Fibroblast of skin of back (primary cell): Measurements from ENCODE around the gene RAPGEF6.
"Not testable (repeated sequence)": the region's sequence is repeated elsewhere in the genome, so short reads cannot be mapped to it uniquely, and the experiment has no call there.

ENCODE experiments used
- DNase-seq: peaks from one replicate; pipeline ENCODE4 v3.0.0-alpha.2; 2013

RAPGEF6 gene

DNA sequence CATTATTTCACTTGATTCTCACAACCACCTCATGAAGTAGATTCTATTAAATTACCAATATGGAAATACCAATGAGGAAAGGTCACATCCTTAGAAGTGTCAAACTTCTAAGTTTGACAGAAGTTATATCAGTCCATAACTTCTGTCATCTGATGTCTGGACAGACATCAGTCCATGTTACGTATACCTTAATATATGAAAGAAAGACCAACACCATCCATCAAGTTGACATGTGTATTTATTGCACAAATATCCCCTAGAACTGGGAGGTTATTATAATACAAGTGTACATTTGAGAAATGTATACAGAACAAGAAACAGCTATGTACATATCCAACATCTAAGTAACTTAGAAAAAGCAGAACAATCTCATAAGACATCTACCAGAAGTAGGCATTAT lies 6.5 kb upstream of the RAPGEF6 start:
- no peak for DNase-seq

DNA sequence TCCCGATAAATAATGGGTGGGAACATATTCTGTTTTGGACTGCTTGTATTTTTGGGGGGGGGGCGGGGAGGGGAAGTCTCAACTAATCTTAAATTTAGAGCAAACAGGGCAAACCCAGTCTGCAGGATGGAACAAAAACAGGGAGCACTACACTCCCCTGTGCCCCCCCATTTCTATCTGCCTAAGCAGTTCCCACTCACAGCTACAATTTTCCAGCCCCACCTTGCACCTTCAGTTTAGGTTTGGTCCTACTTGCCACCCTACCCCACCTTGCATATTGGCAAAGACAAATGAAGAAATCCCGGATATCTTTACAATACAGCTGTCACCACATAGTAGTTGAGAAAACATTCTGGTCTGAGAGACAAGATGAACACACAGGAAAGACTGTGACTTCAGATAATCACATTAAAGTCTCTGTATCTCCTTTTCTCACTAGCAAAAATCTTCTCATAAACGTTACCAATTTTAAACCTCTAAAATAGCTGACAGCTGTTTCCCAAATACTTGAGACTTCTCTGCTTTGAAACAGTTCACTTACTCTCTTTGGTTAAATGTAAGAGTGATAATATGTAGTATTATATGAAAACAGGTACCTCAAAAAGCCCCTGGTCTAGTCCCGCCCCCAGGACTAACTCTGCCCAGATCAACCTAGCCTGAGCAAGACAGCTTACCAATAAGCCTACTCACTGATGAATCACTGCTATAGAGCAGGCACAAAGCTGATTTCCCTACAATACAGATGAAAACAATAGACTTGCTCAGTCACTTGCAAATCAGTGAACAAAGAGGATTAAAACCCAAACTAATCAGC lies 5.2 kb upstream of the RAPGEF6 start:
- peak; percentile 9 for DNase-seq

DNA sequence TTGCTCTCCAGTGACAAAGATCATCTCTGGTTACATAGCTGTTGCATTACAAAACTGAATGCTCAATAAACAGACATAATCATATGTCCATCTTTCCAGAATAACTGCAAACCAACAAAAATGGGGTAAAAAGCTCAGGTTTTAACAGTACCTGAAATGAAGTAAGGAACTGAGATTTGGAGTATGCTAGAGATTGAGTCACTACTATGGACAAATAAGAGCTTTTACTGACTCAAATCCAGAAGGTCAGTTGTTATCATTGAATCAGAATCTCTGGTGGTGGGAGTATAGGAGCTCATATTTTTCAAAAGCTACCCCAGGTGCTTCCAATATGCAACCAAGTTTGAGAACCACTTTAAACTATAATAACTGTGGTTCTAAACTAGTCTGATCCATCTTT lies 4.1 kb upstream of the RAPGEF6 start:
- DNase-seq, result no peak

- DNase-seq, result no peak
Observed at GRCh38 chr5:131637694-131638093, 2.7 kb upstream of the RAPGEF6 start.

GRCh38 chr5:131635684-131636572 lies 899 bp upstream of the RAPGEF6 start:
- DNase-seq, result no peak

DNA sequence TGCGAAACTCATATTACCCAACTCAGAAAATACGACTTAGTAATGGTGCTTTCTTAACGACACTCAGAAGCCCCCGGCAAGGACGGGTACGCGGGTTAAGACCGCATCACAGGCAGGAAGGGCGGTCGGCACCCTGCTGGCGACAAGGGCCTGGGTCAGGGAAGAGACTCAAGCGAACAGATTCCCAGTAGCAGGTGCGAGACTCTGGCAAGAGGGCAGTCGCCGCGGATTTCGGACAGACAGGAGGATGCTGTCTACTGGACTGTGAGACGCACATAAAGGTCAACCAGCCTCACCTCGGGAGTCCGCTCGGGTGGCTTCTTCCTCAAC lies 398 bp downstream of the RAPGEF6 start:
- DNase-seq, result peak; percentile 60

- DNase-seq, result no peak
Observed at GRCh38 chr5:131634238-131634637, 791 bp downstream of the RAPGEF6 start.

DNA sequence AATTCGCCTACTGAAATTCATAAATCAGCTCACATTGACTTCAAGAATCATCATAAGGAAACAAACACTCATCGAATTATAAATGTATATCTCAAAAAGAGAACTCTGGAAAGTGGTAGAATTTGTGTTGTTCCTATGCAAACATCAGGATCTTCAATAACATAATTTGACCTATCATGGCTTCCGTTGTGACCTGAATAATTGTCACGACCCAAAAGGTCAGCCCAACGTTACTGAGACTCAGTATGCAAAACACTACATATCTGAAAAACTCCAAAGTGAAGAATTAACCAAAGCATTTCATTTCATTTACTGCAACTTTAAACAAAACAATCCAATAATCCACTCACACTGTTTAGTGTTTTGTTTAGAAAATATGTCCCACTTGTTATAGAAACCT lies 1.2 kb downstream of the RAPGEF6 start:
- DNase-seq, result no peak

- no peak for DNase-seq
Observed at GRCh38 chr5:131630963-131631350, 4.1 kb downstream of the RAPGEF6 start.

GRCh38 chr5:131630208-131630962 lies 4.6 kb downstream of the RAPGEF6 start:
- no peak for DNase-seq

DNA sequence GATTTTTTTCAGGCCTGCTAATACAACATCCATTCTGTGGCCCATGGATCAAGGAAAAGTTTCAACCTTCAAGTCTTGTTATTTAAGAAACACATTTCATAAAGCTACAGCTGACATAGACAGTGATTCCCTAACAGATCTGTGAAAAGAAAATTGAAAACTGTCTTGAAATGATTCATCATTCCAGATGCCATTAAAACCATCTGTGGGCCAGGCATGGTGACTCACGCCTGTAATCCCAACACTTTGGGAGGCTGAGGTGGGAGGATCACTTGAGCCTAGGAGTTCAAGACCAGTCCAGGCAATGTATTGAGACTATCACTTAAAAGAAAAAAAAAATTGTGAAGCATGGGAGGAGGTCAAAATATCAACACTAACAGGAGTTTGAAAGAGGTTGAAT lies 6.0 kb downstream of the RAPGEF6 start:
- DNase-seq, result peak; percentile 78

- DNase-seq, result no peak
Observed at GRCh38 chr5:131627207-131627865, 7.7 kb downstream of the RAPGEF6 start.

GRCh38 chr5:131622633-131623032 lies 12.4 kb downstream of the RAPGEF6 start:
- DNase-seq, result peak; percentile 24

- DNase-seq, result not testable (repeated sequence)
Observed at GRCh38 chr5:131621164-131621563, 13.9 kb downstream of the RAPGEF6 start.

- DNase-seq, result no peak
Observed at GRCh38 chr5:131619102-131619501, 15.9 kb downstream of the RAPGEF6 start.

- no peak for DNase-seq
Observed at GRCh38 chr5:131617140-131617822, 17.7 kb downstream of the RAPGEF6 start.

GRCh38 chr5:131615957-131616356 lies 19.1 kb downstream of the RAPGEF6 start:
- no peak for DNase-seq

- no peak for DNase-seq
Observed at GRCh38 chr5:131613423-131613822, 21.6 kb downstream of the RAPGEF6 start.

- no peak for DNase-seq
Observed at GRCh38 chr5:131611064-131611381, 24.0 kb downstream of the RAPGEF6 start.

- DNase-seq, result peak; percentile 93
Observed at GRCh38 chr5:131610198-131611063, 24.6 kb downstream of the RAPGEF6 start.

GRCh38 chr5:131609774-131610173 lies 25.3 kb downstream of the RAPGEF6 start:
- DNase-seq, result peak; percentile 82
